H9 (cell line): ENCODE measurements around the gene MAST4. TPM values are rescaled to one million over a fixed set of nuclear protein-coding genes. Genes with fewer than 3 reads are reported as not detected.

Experiments used
- DNase-seq: peaks from one replicate; pipeline ENCODE4 v3.0.0-alpha.2; 2017
- H2AFZ ChIP-seq: one replicate; pipeline ENCODE4 v1.6.1; 2013; ENCODE audit warnings: mild to moderate bottlenecking, low read length, control low read depth, moderate library complexity
- H2AK5ac ChIP-seq: 2 replicates; pipeline ENCODE4 v1.6.1; 2013; ENCODE audit warnings: low read length, control low read depth, mixed read lengths; ENCODE audit not compliant: insufficient read length
- H2BK120ac ChIP-seq: one replicate; pipeline ENCODE4 v1.6.1; 2013; ENCODE audit warnings: low read depth, mild to moderate bottlenecking, low read length, control low read depth, inconsistent platforms; ENCODE audit not compliant: poor library complexity, severe bottlenecking
- H2BK12ac ChIP-seq: 2 replicates; pipeline ENCODE4 v1.6.1; 2013; ENCODE audit warnings: low read length, control low read depth, mixed read lengths, low read depth; ENCODE audit not compliant: insufficient read length
- H2BK15ac ChIP-seq: 2 replicates; pipeline ENCODE4 v1.6.1; 2013; ENCODE audit warnings: low read depth, low read length, control low read depth
- H2BK20ac ChIP-seq: one replicate; pipeline ENCODE4 v1.6.1; 2013; ENCODE audit warnings: low read depth, mild to moderate bottlenecking, low read length, control low read depth, inconsistent platforms; ENCODE audit not compliant: poor library complexity, severe bottlenecking
- H2BK5ac ChIP-seq: 2 replicates; pipeline ENCODE4 v1.6.1; 2013; ENCODE audit warnings: low read length, control low read depth, mixed read lengths; ENCODE audit not compliant: insufficient read length
- H3K14ac ChIP-seq: 2 replicates; pipeline ENCODE4 v1.6.1; 2013; ENCODE audit warnings: low read length, control low read depth; ENCODE audit not compliant: insufficient read depth
- H3K18ac ChIP-seq: 2 replicates; pipeline ENCODE4 v1.6.1; 2013; ENCODE audit warnings: low read depth, mild to moderate bottlenecking, mixed read lengths, low read length, control low read depth; ENCODE audit not compliant: insufficient read length
- H3K23ac ChIP-seq: 2 replicates; pipeline ENCODE4 v1.6.1; 2013; ENCODE audit warnings: low read length, control low read depth, mixed read lengths, low read depth; ENCODE audit not compliant: insufficient read length
- H3K23me2 ChIP-seq: 2 replicates; pipeline ENCODE4 v1.6.1; 2013; ENCODE audit warnings: low read depth, mild to moderate bottlenecking, mixed read lengths, low read length, control low read depth; ENCODE audit not compliant: insufficient read length, poor library complexity, severe bottlenecking
- H3K27ac ChIP-seq: 2 replicates; pipeline ENCODE4 v1.5.1; 2013; ENCODE audit warnings: low read length, control low read depth, mixed read lengths, low read depth; ENCODE audit not compliant: insufficient read length
- H3K27me3 ChIP-seq: 2 replicates; pipeline ENCODE4 v1.6.1; 2013; ENCODE audit warnings: low read length, control low read depth, inconsistent platforms; ENCODE audit not compliant: insufficient read depth
- H3K4ac ChIP-seq: 2 replicates; pipeline ENCODE4 v1.6.1; 2013; ENCODE audit warnings: low read depth, mild to moderate bottlenecking, control low read depth, inconsistent platforms, low read length, moderate library complexity
- H3K4me1 ChIP-seq: 2 replicates; pipeline ENCODE4 v1.6.1; 2013; ENCODE audit warnings: low read length, control low read depth, inconsistent platforms; ENCODE audit not compliant: insufficient read depth
- H3K4me2 ChIP-seq: 2 replicates; pipeline ENCODE4 v1.6.1; 2013; ENCODE audit warnings: low read length, control low read depth, mixed read lengths; ENCODE audit not compliant: insufficient read length, insufficient read depth
- H3K56ac ChIP-seq: 2 replicates; pipeline ENCODE4 v1.6.1; 2013; ENCODE audit warnings: low read depth, mild to moderate bottlenecking, mixed read lengths, low read length, control low read depth; ENCODE audit not compliant: insufficient read length
- H3K79me1 ChIP-seq: 2 replicates; pipeline ENCODE4 v1.6.1; 2013; ENCODE audit warnings: low read depth, mild to moderate bottlenecking, moderate library complexity, low read length, control low read depth, inconsistent platforms; ENCODE audit not compliant: insufficient read depth, poor library complexity, severe bottlenecking
- H3K79me2 ChIP-seq: 2 replicates; pipeline ENCODE4 v1.6.1; 2013; ENCODE audit warnings: low read length, control low read depth, inconsistent platforms; ENCODE audit not compliant: insufficient read depth
- H3K9ac ChIP-seq: 2 replicates; pipeline ENCODE4 v1.6.1; 2013; ENCODE audit warnings: low read length, control low read depth, mixed read lengths; ENCODE audit not compliant: insufficient read length; ENCODE audit errors: extremely low read depth
- H3K9me3 ChIP-seq: one replicate; pipeline ENCODE4 v1.6.1; 2013; ENCODE audit warnings: low read depth, low read length, inconsistent platforms; ENCODE audit not compliant: control insufficient read depth
- H3T11ph ChIP-seq: one replicate; pipeline ENCODE4 v1.6.1; 2013; ENCODE audit warnings: mild to moderate bottlenecking, low read length, control low read depth, inconsistent platforms
- H4K20me1 ChIP-seq: one replicate; pipeline ENCODE4 v1.6.1; 2013; ENCODE audit not compliant: control insufficient read depth, insufficient read length, insufficient read depth
- H4K5ac ChIP-seq: 2 replicates; pipeline ENCODE4 v1.6.1; 2013; ENCODE audit warnings: low read depth, mild to moderate bottlenecking, mixed read lengths, low read length, control low read depth; ENCODE audit not compliant: insufficient read length
- H4K8ac ChIP-seq: replicated peaks from 2 replicates; pipeline ENCODE4 v1.6.1; 2013; ENCODE audit warnings: low read length, control low read depth, mixed read lengths, low read depth; ENCODE audit not compliant: insufficient read length
- H4K91ac ChIP-seq: 2 replicates; pipeline ENCODE4 v1.6.1; 2013; ENCODE audit warnings: low read depth, mild to moderate bottlenecking, moderate library complexity, mixed read lengths, low read length, control low read depth; ENCODE audit not compliant: insufficient read length
- H3K27ac Mint-ChIP-seq, 3 experiments: 2 replicates in 2 of 3; 3 replicates in 1 of 3; pipeline ENCODE4 v1.8.0; 2020 to 2021; ENCODE audit warnings: mixed read lengths in 3 of 3, mild to moderate bottlenecking in 1 of 3, moderate library complexity in 1 of 3
- H3K27me3 Mint-ChIP-seq: 2 replicates; pipeline ENCODE4 v1.8.0; 2021; ENCODE audit warnings: low read depth, mild to moderate bottlenecking, moderate library complexity, mixed read lengths
- H3K36me3 Mint-ChIP-seq, 3 experiments: 2 replicates in 2 of 3; 3 replicates in 1 of 3; pipeline ENCODE4 v1.8.0; 2020 to 2021; ENCODE audit warnings: low read depth in 3 of 3, mixed read lengths in 3 of 3; ENCODE audit not compliant: insufficient read depth in 1 of 3
- H3K4me1 Mint-ChIP-seq, 2 experiments: 2 replicates each; pipeline ENCODE4 v1.8.0; 2020; ENCODE audit warnings: mixed read lengths in 2 of 2
- H3K4me3 Mint-ChIP-seq, 2 experiments: 2 replicates in 1 of 2; 3 replicates in 1 of 2; pipeline ENCODE4 v1.8.0; 2020 to 2021; ENCODE audit warnings: mild to moderate bottlenecking in 2 of 2, mixed read lengths in 2 of 2, moderate library complexity in 1 of 2
- H3K9me3 Mint-ChIP-seq, 2 experiments: 2 replicates in 1 of 2; 3 replicates in 1 of 2; pipeline ENCODE4 v1.8.0; 2020; ENCODE audit warnings: mild to moderate bottlenecking in 2 of 2, mixed read lengths in 2 of 2, moderate library complexity in 1 of 2
- WGBS: extraction: QIAGEN DNeasy Blood & Tissue Kit; methylation state at CpG from one replicate; pipeline ENCODE4 v1.1.7; 2013; ENCODE audit warnings: missing lambda C conversion rate, low lambda C conversion rate, mixed read lengths; ENCODE audit not compliant: insufficient read length; ENCODE audit errors: extremely low coverage; 5-methylcytosine and 5-hydroxymethylcytosine counted together
- total RNA-seq: library from RNA; stranded (reverse); gene quantifications from 2 replicates; pipeline ENCODE4 v1.2.1, GENCODE V29; 2021
- TF ChIP-seq, protein P1 (sequence below): fragments of 200-600 bp; sonication (generic); conservative IDR thresholded peaks from 3 replicates; pipeline ENCODE4 v1.8.0; 2021; ENCODE audit warnings: antibody characterized with exemption, mild to moderate bottlenecking

The MAST4 gene
- total RNA-seq, 1 experiment from 2014 or later, result 3.7 TPM

DNA sequence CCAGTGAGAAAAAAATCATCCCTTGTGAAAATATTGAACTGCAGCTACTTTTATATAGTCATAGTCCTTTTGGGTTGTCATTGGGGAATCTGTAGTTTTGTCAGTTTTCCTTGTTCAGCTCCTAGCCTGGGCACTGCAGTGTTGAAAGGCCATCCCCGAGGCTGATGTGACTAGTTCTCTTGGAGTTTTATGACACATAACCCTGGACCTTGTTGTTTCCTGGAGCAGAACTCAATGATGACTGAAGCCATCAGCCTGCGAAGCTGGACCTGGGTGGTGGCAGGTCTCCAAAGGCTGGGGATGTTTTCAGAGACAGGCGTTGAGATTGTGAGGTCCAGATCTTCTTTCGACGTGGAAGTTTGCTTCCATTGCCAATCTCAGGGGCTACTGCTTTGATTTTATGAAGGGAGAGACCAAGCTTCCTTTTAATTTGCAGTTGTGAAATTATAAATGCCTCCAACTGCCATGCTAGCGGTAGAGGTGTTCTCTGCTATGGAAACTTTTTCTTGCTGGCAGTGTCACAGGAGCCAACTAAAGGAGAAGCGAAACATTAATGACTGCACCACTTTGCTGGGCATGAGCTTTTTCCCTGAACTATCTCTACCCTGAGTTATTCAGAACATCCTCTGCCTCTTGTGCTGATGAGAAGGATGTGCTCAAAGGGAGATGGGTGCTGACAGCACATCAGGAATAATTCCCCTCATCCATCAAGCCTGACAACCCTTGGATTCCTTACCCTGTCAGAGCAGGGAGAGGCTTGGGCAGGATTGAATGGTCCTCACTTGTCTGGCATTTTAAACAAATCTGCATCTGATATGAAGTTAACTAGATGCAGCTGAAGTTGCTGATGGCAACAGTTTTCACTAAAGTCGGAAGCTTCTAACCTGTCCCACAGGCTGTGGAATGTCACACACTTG, 209.6 kb downstream of the MAST4 start:
- no peak overlapping the region for H3K23ac ChIP-seq
- no peak for DNase-seq
- H3K9me3 Mint-ChIP-seq, result no peaks in the 10 kb centered on the region
- no peak overlapping the region for H3T11ph ChIP-seq
- H2AK5ac ChIP-seq, result no peak overlapping the region
- H2BK5ac ChIP-seq, result no peak overlapping the region
- no peak overlapping the region for H2BK20ac ChIP-seq
- H2AFZ ChIP-seq, result no peak overlapping the region
- no peak overlapping the region for H3K4ac ChIP-seq
- 0 out of 2 replicates have a peak, but pooled peaks cover 2% of the 10 kb centered on the region for H3K4me1 ChIP-seq
- no peak overlapping the region for H3K18ac ChIP-seq
- WGBS, result no CpG with 5 or more reads among the region's 8 CpGs
- H4K20me1 ChIP-seq, result no peaks in the 10 kb centered on the region
- H3K27ac ChIP-seq, result no peak overlapping the region
- no peak overlapping the region for H4K91ac ChIP-seq
- H3K27me3 Mint-ChIP-seq, result peaks cover 4% of the 10 kb centered on the region; the same call in 1 of the 2 replicates
- no peak overlapping the region for H2BK12ac ChIP-seq
- H3K4me1 Mint-ChIP-seq, result peaks cover 1 to 2% of the 10 kb centered on the region in 2 experiments; a peak in 1 of 4 replicates
- no peaks in the 10 kb centered on the region for H3K79me1 ChIP-seq
- H3K56ac ChIP-seq, result no peak overlapping the region
- no peak overlapping the region for H3K27ac Mint-ChIP-seq
- H3K79me2 ChIP-seq, result no peaks in the 10 kb centered on the region
- no peaks in the 10 kb centered on the region for H3K23me2 ChIP-seq
- H2BK15ac ChIP-seq, result no peak overlapping the region
- H3K27me3 ChIP-seq, result no peaks in the 10 kb centered on the region
- no peak overlapping the region for H4K5ac ChIP-seq
- TF ChIP-seq, protein P1, sequence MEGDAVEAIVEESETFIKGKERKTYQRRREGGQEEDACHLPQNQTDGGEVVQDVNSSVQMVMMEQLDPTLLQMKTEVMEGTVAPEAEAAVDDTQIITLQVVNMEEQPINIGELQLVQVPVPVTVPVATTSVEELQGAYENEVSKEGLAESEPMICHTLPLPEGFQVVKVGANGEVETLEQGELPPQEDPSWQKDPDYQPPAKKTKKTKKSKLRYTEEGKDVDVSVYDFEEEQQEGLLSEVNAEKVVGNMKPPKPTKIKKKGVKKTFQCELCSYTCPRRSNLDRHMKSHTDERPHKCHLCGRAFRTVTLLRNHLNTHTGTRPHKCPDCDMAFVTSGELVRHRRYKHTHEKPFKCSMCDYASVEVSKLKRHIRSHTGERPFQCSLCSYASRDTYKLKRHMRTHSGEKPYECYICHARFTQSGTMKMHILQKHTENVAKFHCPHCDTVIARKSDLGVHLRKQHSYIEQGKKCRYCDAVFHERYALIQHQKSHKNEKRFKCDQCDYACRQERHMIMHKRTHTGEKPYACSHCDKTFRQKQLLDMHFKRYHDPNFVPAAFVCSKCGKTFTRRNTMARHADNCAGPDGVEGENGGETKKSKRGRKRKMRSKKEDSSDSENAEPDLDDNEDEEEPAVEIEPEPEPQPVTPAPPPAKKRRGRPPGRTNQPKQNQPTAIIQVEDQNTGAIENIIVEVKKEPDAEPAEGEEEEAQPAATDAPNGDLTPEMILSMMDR, result no peak
- H3K9me3 ChIP-seq, result no peaks in the 10 kb centered on the region
- no peak overlapping the region for H2BK120ac ChIP-seq
- no peak overlapping the region for H3K14ac ChIP-seq
- H3K4me2 ChIP-seq, result no peak overlapping the region
- H3K4me3 Mint-ChIP-seq, result no peak overlapping the region
- no peaks in the 10 kb centered on the region for H3K36me3 Mint-ChIP-seq
- no peak overlapping the region for H4K8ac ChIP-seq
- H3K9ac ChIP-seq, result no peak overlapping the region
